Mucosa of rectum (tissue), 2 donors: ENCODE results near the gene TMEM33.
"Not testable (repeated sequence)": the region's sequence is repeated elsewhere in the genome, so short reads cannot be mapped to it uniquely, and the experiment has no call there.

ENCODE experiments used
- H3K27ac ChIP-seq, 2 donors: one replicate each; pipeline ENCODE4 v1.7.0; 2013; ENCODE audit warnings: inconsistent platforms in 2 of 2, low read depth in 2 of 2, low read length in 2 of 2
- H3K27me3 ChIP-seq, 2 donors: one replicate each; pipeline ENCODE4 v1.7.0; 2013; ENCODE audit warnings: low read length in 2 of 2; ENCODE audit not compliant: control insufficient read depth in 2 of 2, insufficient read depth in 2 of 2
- H3K36me3 ChIP-seq, 2 donors: one replicate each; pipeline ENCODE4 v1.7.0; 2013; ENCODE audit warnings: low read length in 2 of 2; ENCODE audit not compliant: control insufficient read depth in 2 of 2, insufficient read depth in 2 of 2
- H3K4me1 ChIP-seq, 2 donors: one replicate each; pipeline ENCODE4 v1.7.0; 2013; ENCODE audit warnings: low read length in 2 of 2, mild to moderate bottlenecking in 1 of 2; ENCODE audit not compliant: control insufficient read depth in 2 of 2, insufficient read depth in 2 of 2
- H3K4me3 ChIP-seq, 2 donors: one replicate each; pipeline ENCODE4 v1.7.0; 2013; ENCODE audit warnings: low read length in 2 of 2
- H3K9ac ChIP-seq, 2 donors: one replicate each; pipeline ENCODE4 v1.7.0; 2013; ENCODE audit warnings: low read length in 2 of 2, low read depth in 1 of 2, mild to moderate bottlenecking in 1 of 2
- H3K9me3 ChIP-seq, 2 donors: one replicate each; pipeline ENCODE4 v1.7.0; 2013; ENCODE audit warnings: low read length in 2 of 2; ENCODE audit not compliant: control insufficient read depth in 2 of 2
- donor health status: healthy.
- donor health status: Normal muscosa, but diverticular disease.

TMEM33 gene, protein sequence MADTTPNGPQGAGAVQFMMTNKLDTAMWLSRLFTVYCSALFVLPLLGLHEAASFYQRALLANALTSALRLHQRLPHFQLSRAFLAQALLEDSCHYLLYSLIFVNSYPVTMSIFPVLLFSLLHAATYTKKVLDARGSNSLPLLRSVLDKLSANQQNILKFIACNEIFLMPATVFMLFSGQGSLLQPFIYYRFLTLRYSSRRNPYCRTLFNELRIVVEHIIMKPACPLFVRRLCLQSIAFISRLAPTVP

DNA sequence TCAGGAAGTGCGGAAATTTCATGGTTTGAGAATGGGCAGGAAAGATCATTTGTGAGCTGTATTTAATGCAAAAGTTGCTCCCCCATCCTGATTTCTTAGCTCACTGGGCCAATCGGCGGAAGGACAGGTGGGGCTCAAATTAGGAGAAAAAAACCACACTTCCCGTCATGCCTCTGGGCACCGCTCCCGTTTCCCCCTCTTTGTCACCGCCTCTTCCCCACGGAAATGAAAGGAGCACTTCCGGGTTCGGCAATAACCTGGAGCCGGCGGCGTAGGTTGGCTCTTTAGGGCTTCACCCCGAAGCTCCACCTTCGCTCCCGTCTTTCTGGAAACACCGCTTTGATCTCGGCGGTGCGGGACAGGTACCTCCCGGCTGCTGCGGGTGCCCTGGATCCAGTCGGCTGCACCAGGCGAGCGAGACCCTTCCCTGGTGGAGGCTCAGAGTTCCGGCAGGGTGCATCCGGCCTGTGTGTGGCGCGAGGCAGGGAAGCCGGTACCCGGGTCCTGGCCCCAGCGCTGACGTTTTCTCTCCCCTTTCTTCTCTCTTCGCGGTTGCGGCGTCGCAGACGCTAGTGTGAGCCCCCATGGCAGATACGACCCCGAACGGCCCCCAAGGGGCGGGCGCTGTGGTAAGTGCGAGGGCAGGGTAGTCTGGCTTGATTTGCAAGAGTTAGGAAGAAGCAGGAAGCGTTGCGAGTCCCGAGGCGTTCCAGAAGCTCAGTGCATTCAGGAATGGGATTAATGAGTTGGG, at the start of gene TMEM33:
Gene TMEM33 (plus strand): TSS at position 529 of the 751 bp plus-strand sequence. CDS start 56 bp downstream, at position 585.
- peak within 1 kb of the TSS; percentile 76 to 80 for H3K9ac ChIP-seq
- H3K9me3 ChIP-seq, result no peaks in the 10 kb centered on the region
- peaks cover 5 to 10% of the 10 kb centered on the region in 2 donors for H3K36me3 ChIP-seq
- peaks cover 9 to 12% of the 10 kb centered on the region in 2 donors for H3K4me1 ChIP-seq
- H3K27me3 ChIP-seq, result no peaks in the 10 kb centered on the region
- peak within 1 kb of the TSS; percentile 92 to 99 for H3K4me3 ChIP-seq
- H3K27ac ChIP-seq, result peak within 1 kb of the TSS; percentile 74 to 80

DNA sequence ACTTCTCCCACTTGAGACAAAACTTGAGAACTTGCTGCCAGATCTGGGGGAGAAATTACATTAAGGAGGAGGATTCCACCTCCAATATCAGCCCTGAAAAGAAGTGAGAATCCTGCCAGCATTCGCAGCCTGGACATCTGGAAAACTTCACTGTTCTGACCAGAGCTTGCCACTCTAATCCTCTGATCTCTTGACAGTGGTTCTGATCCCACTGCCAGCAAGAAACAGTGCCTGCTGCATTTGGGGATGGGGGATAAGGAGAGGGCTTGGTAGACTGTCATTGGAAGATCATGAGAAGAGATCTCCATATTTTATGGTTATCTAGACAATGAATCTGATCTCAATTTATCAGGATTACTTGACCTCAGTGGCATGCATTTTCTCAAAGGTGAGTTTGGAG, 49.8 kb upstream of the TMEM33 start:
- Histone ChIP-seq H3K27me3 (peaks cover 14 to 15% of the 10 kb centered on the region in 2 donors), H3K9me3 (no peaks in the 10 kb centered on the region), H3K4me3 (no peak overlapping the region), H3K27ac (no peak overlapping the region), H3K4me1 (peaks cover 3 to 6% of the 10 kb centered on the region in 2 donors), H3K9ac (no peak overlapping the region), H3K36me3 (no peaks in the 10 kb centered on the region)

DNA sequence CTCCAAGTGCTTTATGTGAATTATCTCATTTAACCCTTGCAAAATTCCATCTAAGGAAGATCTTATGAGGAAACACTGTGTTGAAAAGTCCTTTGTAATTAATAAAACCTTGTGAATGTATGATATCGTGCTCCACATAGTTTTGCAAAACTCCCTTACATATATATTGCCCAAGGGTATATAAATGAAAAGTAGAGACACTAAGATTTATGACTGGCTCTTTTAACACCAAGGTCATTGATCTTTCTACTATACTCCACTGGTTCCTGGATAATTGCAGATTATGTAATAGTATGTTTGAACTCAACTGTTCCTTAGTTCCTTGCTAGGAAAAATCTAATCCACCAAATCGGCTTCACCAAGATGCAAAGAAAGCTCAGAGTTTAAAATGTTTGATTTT, 48.0 kb upstream of the TMEM33 start:
- no peak overlapping the region for H3K9ac ChIP-seq
- no peaks in the 10 kb centered on the region for H3K36me3 ChIP-seq
- no peak overlapping the region for H3K27ac ChIP-seq
- no peak overlapping the region for H3K4me3 ChIP-seq
- H3K27me3 ChIP-seq, result peaks cover 3 to 11% of the 10 kb centered on the region in 2 donors
- H3K9me3 ChIP-seq, result no peaks in the 10 kb centered on the region
- peaks cover 0 to 1% of the 10 kb centered on the region in 2 donors for H3K4me1 ChIP-seq

DNA sequence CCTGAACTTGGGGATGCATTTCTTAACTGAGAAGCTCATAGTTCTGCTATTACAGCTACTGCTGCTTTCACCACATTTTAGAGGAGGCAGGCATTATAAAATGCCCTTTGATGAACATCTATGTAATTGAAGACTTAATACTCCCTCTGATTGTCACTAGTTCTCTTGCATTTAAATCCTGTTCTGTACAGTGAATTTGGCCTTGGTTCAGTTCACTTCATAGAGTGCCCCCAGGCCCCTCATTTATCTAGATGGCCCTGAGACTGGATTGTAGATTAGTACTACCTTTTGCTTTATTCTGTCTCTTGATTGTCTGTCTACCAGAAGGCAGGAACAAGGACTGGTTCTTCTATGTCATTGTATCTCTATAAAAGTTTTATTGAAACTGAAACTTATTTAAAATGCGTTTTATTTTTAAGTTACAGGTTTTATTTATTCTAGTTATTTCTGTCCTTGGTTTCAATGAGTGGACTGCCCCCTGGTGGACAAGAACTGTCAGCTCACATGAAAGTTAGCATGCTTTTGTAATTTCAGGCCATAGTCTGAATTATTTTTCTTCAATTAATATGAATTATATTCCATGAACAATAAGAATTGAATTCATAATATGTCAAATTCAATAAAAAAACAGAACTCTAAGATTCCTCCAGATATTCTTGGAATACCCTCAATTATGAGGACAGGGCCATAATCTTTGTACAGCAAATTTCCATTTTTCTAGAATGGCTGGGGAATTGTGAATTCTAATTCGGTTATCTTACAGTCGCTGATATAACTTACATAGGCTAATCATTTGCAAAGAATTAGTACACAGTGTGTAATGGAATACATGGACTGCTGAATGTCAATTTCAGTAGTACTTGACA, 47.2 kb upstream of the TMEM33 start:
- no peaks in the 10 kb centered on the region for H3K36me3 ChIP-seq
- H3K4me1 ChIP-seq, result no peaks in the 10 kb centered on the region
- no peak overlapping the region for H3K27ac ChIP-seq
- H3K9me3 ChIP-seq, result no peaks in the 10 kb centered on the region
- no peak overlapping the region for H3K9ac ChIP-seq
- peaks cover 3 to 9% of the 10 kb centered on the region in 2 donors for H3K27me3 ChIP-seq
- H3K4me3 ChIP-seq, result no peak overlapping the region

DNA sequence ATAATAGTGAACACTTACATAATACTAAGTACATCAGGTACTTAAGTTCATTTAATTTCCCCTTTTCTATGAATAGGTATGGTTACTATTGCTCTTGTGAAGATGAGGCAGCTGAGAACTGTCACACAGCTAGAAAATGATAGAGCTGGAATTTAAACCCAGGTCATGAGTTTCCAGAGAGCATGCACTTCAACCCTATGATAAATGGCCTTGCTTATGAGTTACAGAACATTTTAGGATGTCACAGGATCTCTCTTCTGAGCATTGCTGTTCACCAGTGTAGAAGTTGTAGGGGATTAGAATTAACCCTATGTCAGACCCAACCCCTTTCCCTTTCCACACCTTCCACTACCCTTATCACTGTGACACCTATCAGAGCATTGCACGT, 46.5 kb upstream of the TMEM33 start:
- Histone ChIP-seq H3K9me3 (no peaks in the 10 kb centered on the region), H3K36me3 (no peaks in the 10 kb centered on the region), H3K27ac (no peak overlapping the region), H3K4me3 (no peak overlapping the region), H3K9ac (no peak overlapping the region), H3K27me3 (peaks cover 3 to 9% of the 10 kb centered on the region in 2 donors), H3K4me1 (no peaks in the 10 kb centered on the region)

DNA sequence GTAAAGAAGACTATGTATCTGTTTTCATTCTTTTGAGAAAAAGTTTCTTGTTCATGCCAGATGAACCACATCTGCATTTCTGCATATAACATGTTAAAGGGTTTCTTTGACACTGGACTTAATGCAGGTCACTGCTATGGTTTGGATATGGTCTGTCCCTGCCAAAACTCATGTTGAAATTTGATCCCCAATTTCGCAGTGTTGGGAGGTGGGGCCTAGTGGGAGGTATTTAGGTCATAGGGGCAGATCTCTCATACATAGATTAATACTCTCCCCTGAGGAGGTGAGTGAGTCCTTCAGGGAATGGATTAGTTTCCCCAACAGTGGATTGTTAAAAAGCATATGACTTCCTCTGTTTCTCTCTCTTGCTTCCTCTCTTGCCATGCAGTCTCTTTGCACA, 45.9 kb upstream of the TMEM33 start:
- peaks cover 3 to 9% of the 10 kb centered on the region in 2 donors for H3K27me3 ChIP-seq
- H3K4me1 ChIP-seq, result no peaks in the 10 kb centered on the region

DNA sequence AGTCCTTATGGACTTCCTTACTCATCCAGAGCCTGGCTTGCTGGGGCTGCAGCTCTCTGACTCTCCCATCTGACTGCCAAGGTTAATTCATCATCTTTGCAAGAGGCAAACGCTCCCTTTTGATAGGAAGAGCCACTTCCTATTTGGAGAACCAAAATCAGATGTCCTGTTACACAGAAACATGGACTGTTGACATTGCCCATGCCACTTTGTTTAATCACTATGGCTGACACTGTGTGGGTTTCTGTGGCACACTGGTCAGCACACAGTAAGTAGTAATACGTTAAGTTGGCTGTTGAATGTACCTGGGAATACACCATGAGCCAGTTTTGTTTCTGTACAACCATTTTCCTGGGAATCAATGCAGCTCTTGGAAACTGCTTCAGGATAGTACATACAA, 45.1 kb upstream of the TMEM33 start:
- Histone ChIP-seq H3K27me3 (peaks cover 3 to 9% of the 10 kb centered on the region in 2 donors), H3K36me3 (no peaks in the 10 kb centered on the region), H3K9ac (no peak overlapping the region), H3K4me1 (no peaks in the 10 kb centered on the region), H3K4me3 (no peak overlapping the region), H3K9me3 (no peaks in the 10 kb centered on the region), H3K27ac (no peak overlapping the region)

More for the DNA sequence above, 45.9 kb upstream of the TMEM33 start:
- no peak overlapping the region for H3K9ac ChIP-seq
- no peaks in the 10 kb centered on the region for H3K9me3 ChIP-seq
- H3K4me3 ChIP-seq, result no peak overlapping the region
- no peaks in the 10 kb centered on the region for H3K36me3 ChIP-seq
- no peak overlapping the region for H3K27ac ChIP-seq

DNA sequence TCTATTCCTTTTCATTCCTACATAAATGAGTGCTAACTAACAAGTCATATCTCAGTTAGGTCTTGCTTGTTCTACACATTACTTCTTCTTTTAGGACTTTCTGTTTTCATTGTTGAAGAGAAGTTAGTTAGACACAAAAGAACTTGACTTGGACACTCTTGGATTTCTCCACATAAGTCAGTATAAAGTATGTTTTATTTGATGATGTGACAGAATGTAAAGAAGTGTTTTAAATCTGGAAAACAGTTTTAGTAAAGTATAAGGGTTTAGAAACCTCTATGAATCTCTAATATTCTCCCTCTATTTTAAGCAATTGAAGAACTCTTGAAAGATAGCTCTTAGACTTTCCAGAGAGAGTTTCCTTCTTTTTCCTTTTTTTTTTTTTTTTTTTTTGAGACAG, 38.6 kb upstream of the TMEM33 start:
- H3K4me3 ChIP-seq, result no peak overlapping the region
- H3K9ac ChIP-seq, result no peak overlapping the region
- no peaks in the 10 kb centered on the region for H3K27me3 ChIP-seq
- no peaks in the 10 kb centered on the region for H3K9me3 ChIP-seq
- no peak overlapping the region for H3K27ac ChIP-seq
- no peaks in the 10 kb centered on the region for H3K4me1 ChIP-seq
- H3K36me3 ChIP-seq, result no peaks in the 10 kb centered on the region

DNA sequence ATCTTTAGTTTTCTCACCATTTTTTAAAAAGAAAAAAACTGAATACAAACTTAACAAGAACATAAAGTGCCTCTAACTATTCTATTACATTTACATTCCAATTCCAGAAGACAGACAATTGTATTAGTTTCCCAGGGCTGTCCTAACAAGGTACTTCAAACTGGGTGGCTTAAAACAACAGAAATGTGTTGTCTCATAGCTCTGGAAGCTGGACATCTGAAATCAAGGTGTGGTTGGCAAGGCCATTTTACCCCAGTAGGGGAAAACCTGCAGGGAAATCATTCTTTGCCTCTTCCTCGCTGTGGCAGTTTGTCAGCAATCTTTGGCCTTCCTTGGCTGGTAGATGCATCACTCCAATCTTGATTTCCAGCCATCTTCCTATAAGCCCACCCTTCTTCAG, 37.5 kb upstream of the TMEM33 start:
- Histone ChIP-seq H3K9ac (no peak overlapping the region), H3K36me3 (no peaks in the 10 kb centered on the region), H3K27ac (no peak overlapping the region), H3K9me3 (no peaks in the 10 kb centered on the region), H3K4me3 (no peak overlapping the region), H3K27me3 (no peaks in the 10 kb centered on the region), H3K4me1 (no peaks in the 10 kb centered on the region)

DNA sequence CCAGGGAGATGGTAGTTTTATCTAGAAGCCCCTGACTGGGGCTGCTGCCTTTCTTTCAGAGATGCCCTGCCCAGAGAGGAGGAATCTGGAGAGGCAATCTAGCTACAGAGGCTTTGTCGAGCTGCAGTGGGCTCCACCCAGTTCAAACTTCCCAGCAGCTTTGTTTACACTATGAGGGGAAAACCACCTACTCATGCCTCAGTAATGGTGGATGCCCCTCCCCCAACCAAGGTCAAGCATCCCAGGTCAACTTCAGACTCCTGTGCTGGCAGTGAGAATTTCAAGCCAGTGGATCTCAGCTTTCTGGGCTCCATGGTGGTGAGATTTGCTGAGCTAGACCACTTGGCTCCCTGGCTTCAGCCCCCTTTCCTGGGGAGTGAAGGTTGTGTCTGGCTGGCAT, 26.1 kb upstream of the TMEM33 start:
- not testable (repeated sequence) for H3K4me1 ChIP-seq, H3K27ac ChIP-seq, H3K9me3 ChIP-seq, H3K27me3 ChIP-seq, H3K9ac ChIP-seq, H3K4me3 ChIP-seq, H3K36me3 ChIP-seq
